ENCODE data around the gene HSP90B1.

The HSP90B1 gene

GRCh38 chr12:103958621-103959020, 28.4 kb downstream of the HSP90B1 start:
- TF ChIP-seq FOXP2 (optimal IDR thresholded peaks at IDR 0.05; ENCODE audit: borderline replicate concordance, extremely low read depth, extremely low read length, insufficient read depth) (no peak), TAF1 (IDR thresholded peaks at IDR 0.05; ENCODE audit: borderline replicate concordance, insufficient read depth, low read length) (no peak), SIN3A (IDR thresholded peaks at IDR 0.05; ENCODE audit: borderline replicate concordance, insufficient read depth, low read length) (no peak), POLR2AphosphoS5 (IDR thresholded peaks at IDR 0.05; ENCODE audit: low read depth, low read length) (no peak)
- TF ChIP-seq, protein P1, sequence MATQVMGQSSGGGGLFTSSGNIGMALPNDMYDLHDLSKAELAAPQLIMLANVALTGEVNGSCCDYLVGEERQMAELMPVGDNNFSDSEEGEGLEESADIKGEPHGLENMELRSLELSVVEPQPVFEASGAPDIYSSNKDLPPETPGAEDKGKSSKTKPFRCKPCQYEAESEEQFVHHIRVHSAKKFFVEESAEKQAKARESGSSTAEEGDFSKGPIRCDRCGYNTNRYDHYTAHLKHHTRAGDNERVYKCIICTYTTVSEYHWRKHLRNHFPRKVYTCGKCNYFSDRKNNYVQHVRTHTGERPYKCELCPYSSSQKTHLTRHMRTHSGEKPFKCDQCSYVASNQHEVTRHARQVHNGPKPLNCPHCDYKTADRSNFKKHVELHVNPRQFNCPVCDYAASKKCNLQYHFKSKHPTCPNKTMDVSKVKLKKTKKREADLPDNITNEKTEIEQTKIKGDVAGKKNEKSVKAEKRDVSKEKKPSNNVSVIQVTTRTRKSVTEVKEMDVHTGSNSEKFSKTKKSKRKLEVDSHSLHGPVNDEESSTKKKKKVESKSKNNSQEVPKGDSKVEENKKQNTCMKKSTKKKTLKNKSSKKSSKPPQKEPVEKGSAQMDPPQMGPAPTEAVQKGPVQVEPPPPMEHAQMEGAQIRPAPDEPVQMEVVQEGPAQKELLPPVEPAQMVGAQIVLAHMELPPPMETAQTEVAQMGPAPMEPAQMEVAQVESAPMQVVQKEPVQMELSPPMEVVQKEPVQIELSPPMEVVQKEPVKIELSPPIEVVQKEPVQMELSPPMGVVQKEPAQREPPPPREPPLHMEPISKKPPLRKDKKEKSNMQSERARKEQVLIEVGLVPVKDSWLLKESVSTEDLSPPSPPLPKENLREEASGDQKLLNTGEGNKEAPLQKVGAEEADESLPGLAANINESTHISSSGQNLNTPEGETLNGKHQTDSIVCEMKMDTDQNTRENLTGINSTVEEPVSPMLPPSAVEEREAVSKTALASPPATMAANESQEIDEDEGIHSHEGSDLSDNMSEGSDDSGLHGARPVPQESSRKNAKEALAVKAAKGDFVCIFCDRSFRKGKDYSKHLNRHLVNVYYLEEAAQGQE (IDR thresholded peaks at IDR 0.05; ENCODE audit: insufficient read depth in 1 of 2, low read depth in 2 of 2, low read length in 2 of 2): no peak

DNA sequence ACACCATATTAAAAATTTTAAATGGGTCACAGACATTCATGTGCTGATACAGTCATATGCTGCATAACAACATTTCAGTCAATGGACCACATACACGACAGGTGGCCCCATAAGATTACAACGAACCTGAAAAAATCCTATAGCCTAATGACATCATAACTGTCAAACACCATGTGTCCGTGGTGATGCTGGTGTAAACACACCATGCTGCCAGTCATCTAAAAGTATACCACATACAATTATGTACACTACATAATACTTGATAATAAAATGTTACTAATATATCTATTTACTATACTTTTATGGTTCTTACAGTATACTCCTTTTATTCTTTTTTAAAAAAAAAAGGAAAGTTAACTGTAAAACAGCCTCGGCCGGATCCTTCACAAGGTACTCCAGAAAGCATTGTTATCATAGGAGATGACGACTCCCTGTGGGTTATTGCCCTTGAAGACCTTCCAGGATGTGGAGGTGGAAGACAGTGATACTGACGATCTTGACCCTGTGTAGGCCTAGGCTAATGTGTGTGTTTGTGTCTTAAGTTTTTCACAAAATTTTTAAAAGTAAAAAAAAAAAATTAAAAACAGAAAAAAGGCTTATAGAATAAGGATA, 30.5 kb downstream of the HSP90B1 start:
- TF ChIP-seq FOXP2 (optimal IDR thresholded peaks at IDR 0.05; ENCODE audit: borderline replicate concordance, extremely low read depth, extremely low read length, insufficient read depth) (no peak), TAF1 (IDR thresholded peaks at IDR 0.05; ENCODE audit: borderline replicate concordance, insufficient read depth, low read length) (no peak), POLR2AphosphoS5 (IDR thresholded peaks at IDR 0.05; ENCODE audit: low read depth, low read length) (no peak), SIN3A (IDR thresholded peaks at IDR 0.05; ENCODE audit: borderline replicate concordance, insufficient read depth, low read length) (no peak)
- TF ChIP-seq, protein P1 (IDR thresholded peaks at IDR 0.05; ENCODE audit: insufficient read depth in 1 of 2, low read depth in 2 of 2, low read length in 2 of 2): no peak

DNA sequence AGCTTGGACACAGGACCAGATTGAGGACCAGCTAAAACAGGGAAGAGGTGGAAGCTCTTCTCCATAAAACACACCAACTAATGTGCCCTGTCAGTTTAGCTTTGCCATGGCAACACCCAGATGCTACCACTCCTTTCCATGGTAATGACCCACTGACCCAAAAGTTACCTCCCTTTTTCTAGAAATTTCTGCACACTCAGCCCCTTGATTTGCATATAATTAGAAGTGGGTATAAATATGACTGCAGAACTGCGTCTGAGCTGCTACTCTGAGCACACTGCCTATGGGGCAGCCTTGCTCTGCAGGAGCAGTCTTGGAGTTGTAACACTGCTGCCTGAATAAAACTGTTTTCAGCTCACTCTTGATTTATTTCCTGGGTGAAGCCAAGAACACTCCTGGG, 32.3 kb downstream of the HSP90B1 start:
- TF ChIP-seq SIN3A (IDR thresholded peaks at IDR 0.05; ENCODE audit: borderline replicate concordance, insufficient read depth, low read length) (no peak), TAF1 (IDR thresholded peaks at IDR 0.05; ENCODE audit: borderline replicate concordance, insufficient read depth, low read length) (no peak), POLR2AphosphoS5 (IDR thresholded peaks at IDR 0.05; ENCODE audit: low read depth, low read length) (no peak; the same call in 1 of the 2 replicates)

- TF ChIP-seq POLR2AphosphoS5 (IDR thresholded peaks at IDR 0.05; ENCODE audit: low read depth, low read length) (no peak), TAF1 (IDR thresholded peaks at IDR 0.05; ENCODE audit: borderline replicate concordance, insufficient read depth, low read length) (no peak), FOXP2 (optimal IDR thresholded peaks at IDR 0.05; ENCODE audit: borderline replicate concordance, extremely low read depth, extremely low read length, insufficient read depth) (no peak), SIN3A (IDR thresholded peaks at IDR 0.05; ENCODE audit: borderline replicate concordance, insufficient read depth, low read length) (no peak)
- TF ChIP-seq, protein P1 (IDR thresholded peaks at IDR 0.05; ENCODE audit: insufficient read depth in 1 of 2, low read depth in 2 of 2, low read length in 2 of 2): no peak
These were observed 34.6 kb downstream of the HSP90B1 start for GRCh38 chr12:103964805-103965204.

DNA sequence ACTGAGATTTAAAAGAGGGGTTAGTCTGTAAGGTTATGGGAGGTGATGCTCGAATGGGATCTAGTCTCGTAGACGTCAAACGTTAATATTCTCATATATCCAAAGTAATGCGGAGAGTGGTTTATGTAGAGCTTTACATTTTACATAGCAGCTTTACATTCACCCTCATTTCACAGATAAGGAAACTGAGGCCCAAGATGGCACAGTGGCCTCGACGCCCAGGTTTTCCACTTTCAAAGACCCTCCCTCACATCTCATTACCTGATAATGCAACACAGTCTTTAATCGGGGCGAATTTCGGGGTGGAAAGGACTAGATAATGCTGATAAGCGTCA, 35.0 kb downstream of the HSP90B1 start:
- TF ChIP-seq FOXP2 (optimal IDR thresholded peaks at IDR 0.05; ENCODE audit: borderline replicate concordance, extremely low read depth, extremely low read length, insufficient read depth) (no peak), TAF1 (IDR thresholded peaks at IDR 0.05; ENCODE audit: borderline replicate concordance, insufficient read depth, low read length) (no peak), POLR2AphosphoS5 (IDR thresholded peaks at IDR 0.05; ENCODE audit: low read depth, low read length) (no peak), SIN3A (IDR thresholded peaks at IDR 0.05; ENCODE audit: borderline replicate concordance, insufficient read depth, low read length) (no peak)
- TF ChIP-seq, protein P1 (IDR thresholded peaks at IDR 0.05; ENCODE audit: insufficient read depth in 1 of 2, low read depth in 2 of 2, low read length in 2 of 2): no peak
